GOT3 (cell line): ENCODE results near the gene REC8.

Source experiments
- DNase-seq: peaks from one replicate; lab custom pipeline; 2025; ENCODE audit warnings: mixed read lengths; lab: John Stamatoyannopoulos, UW

REC8 gene

GRCh38 chr14:24171422-24172260, at the start of gene REC8:
Gene REC8 (plus strand): TSS chr14:24172080. CDS start chr14:24172553, 473 bp downstream.
- DNase-seq: no peak

- DNase-seq: no peak
Measured at GRCh38 chr14:24122416-24122815, 49.5 kb upstream of the REC8 start.

- no peak for DNase-seq
Measured at GRCh38 chr14:24122898-24123297, 49.0 kb upstream of the REC8 start.

- DNase-seq: no peak
Measured at GRCh38 chr14:24123424-24124417, 48.2 kb upstream of the REC8 start.

- no peak for DNase-seq
Measured at GRCh38 chr14:24126939-24127338, 44.9 kb upstream of the REC8 start.

- DNase-seq: no peak
Measured at GRCh38 chr14:24127673-24128072, 44.2 kb upstream of the REC8 start.

- DNase-seq: no peak
Measured at GRCh38 chr14:24129410-24129998, 42.4 kb upstream of the REC8 start.

GRCh38 chr14:24130380-24130716, 41.5 kb upstream of the REC8 start, which contains the start of gene FITM1:
Gene FITM1 (plus strand): TSS chr14:24130659. CDS start chr14:24131564, 905 bp downstream.
- no peak for DNase-seq

- no peak for DNase-seq
Measured at GRCh38 chr14:24130717-24131548, 40.9 kb upstream of the REC8 start.

- no peak for DNase-seq
Measured at GRCh38 chr14:24131549-24131966, 40.3 kb upstream of the REC8 start.

GRCh38 chr14:24132061-24132685, 39.7 kb upstream of the REC8 start:
- DNase-seq: no peak

GRCh38 chr14:24132976-24133375, 38.9 kb upstream of the REC8 start:
- DNase-seq: no peak

- DNase-seq: no peak
Measured at GRCh38 chr14:24133735-24134134, 38.1 kb upstream of the REC8 start.

GRCh38 chr14:24135584-24135833, 36.4 kb upstream of the REC8 start:
- DNase-seq: no peak

GRCh38 chr14:24135834-24136683, 35.8 kb upstream of the REC8 start, which contains the start of gene PSME1:
Gene PSME1 (plus strand): TSS chr14:24136194. CDS start chr14:24136263, 69 bp downstream.
- DNase-seq: peak; percentile 51

- DNase-seq: no peak
Measured at GRCh38 chr14:24136684-24137528, 35.0 kb upstream of the REC8 start.

- no peak for DNase-seq
Measured at GRCh38 chr14:24137529-24138395, 34.1 kb upstream of the REC8 start.
